ENCODE results near the gene SYCE3. TPM values are rescaled to one million over a fixed set of nuclear protein-coding genes. Genes with fewer than 3 reads are reported as not detected.

The SYCE3 gene
- polyA plus RNA-seq, 1 of the 3 experiments (the other 2 are of a cell fraction): 3.6 TPM

DNA sequence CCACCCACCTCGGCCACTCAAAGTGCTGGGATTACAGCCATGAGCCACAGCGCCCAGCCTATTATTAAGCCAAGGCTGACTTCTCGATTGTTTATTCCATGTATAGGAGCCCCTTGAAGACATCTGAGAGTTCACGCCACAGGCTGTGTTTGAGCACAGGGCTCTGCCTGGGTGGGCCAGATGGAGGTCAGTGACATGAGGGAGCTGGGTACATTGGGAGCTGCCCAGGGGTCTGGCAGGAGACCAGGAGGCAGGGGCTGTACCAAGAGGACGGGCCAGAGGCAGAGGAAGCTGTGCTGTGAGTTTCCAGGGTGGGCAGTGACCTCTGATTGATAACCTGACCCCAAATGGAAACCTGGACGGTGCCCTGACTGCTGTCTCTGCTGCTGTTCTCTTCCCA is 60.6 kb downstream of the SYCE3 start:
- Histone ChIP-seq H3K79me2 (ENCODE audit: insufficient read depth) (peaks cover 21% of the 10 kb centered on the region), H3K36me3 (replicated peaks in 1 of 2; ENCODE audit: control insufficient read depth in 1 of 2, insufficient read depth in 2 of 2, low read length in 1 of 2) (peaks cover 0 to 18% of the 10 kb centered on the region in 2 experiments), H3F3A (replicated peaks; ENCODE audit: insufficient read depth) (peaks cover 8% of the 10 kb centered on the region), H3K4me3 (ENCODE audit: low read depth in 2 of 2, low read length in 1 of 2) (no peak overlapping the region), H3K9me3 (no peaks in the 10 kb centered on the region), H3K9me2 (no peaks in the 10 kb centered on the region), H3K27me3 (ENCODE audit: insufficient read depth) (no peaks in the 10 kb centered on the region), H3K9ac (no peak overlapping the region), H2AFZ (ENCODE audit: low read depth) (no peak overlapping the region), H3K27ac (ENCODE audit: low read depth in 2 of 2, low read length in 1 of 2) (no peak overlapping the region), H4K20me1 (ENCODE audit: insufficient read depth) (no peaks in the 10 kb centered on the region), H3K4me1 (ENCODE audit: control insufficient read depth in 1 of 2, insufficient read depth in 2 of 2, low read depth in 1 of 2, low read length in 1 of 2) (peaks cover 0 to 11% of the 10 kb centered on the region in 2 experiments; a peak in 1 of 4 replicates), H3K4me2 (no peak overlapping the region)
- 97% methylated on average over 5 of the region's 6 CpGs for WGBS (ENCODE audit: low lambda C conversion rate)
- TF ChIP-seq NFIC (IDR thresholded peaks at IDR 0.05; ENCODE audit: borderline replicate concordance) (no peak), EZH2phosphoT487 (IDR thresholded peaks at IDR 0.05; ENCODE audit: borderline replicate concordance, low read depth) (no peak), FOSL2 (IDR thresholded peaks at IDR 0.05; ENCODE audit: borderline replicate concordance, low read depth) (no peak), RCOR1 (IDR thresholded peaks at IDR 0.05; ENCODE audit: low read length) (no peak), RXRA (IDR thresholded peaks at IDR 0.05; ENCODE audit: borderline replicate concordance, low read depth) (no peak), YY1 (IDR thresholded peaks at IDR 0.05; ENCODE audit: low read depth) (no peak)
- TF ChIP-seq, protein P1, sequence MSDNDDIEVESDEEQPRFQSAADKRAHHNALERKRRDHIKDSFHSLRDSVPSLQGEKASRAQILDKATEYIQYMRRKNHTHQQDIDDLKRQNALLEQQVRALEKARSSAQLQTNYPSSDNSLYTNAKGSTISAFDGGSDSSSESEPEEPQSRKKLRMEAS (IDR thresholded peaks at IDR 0.05; ENCODE audit: low read depth): no peak
- TF ChIP-seq, protein P2, sequence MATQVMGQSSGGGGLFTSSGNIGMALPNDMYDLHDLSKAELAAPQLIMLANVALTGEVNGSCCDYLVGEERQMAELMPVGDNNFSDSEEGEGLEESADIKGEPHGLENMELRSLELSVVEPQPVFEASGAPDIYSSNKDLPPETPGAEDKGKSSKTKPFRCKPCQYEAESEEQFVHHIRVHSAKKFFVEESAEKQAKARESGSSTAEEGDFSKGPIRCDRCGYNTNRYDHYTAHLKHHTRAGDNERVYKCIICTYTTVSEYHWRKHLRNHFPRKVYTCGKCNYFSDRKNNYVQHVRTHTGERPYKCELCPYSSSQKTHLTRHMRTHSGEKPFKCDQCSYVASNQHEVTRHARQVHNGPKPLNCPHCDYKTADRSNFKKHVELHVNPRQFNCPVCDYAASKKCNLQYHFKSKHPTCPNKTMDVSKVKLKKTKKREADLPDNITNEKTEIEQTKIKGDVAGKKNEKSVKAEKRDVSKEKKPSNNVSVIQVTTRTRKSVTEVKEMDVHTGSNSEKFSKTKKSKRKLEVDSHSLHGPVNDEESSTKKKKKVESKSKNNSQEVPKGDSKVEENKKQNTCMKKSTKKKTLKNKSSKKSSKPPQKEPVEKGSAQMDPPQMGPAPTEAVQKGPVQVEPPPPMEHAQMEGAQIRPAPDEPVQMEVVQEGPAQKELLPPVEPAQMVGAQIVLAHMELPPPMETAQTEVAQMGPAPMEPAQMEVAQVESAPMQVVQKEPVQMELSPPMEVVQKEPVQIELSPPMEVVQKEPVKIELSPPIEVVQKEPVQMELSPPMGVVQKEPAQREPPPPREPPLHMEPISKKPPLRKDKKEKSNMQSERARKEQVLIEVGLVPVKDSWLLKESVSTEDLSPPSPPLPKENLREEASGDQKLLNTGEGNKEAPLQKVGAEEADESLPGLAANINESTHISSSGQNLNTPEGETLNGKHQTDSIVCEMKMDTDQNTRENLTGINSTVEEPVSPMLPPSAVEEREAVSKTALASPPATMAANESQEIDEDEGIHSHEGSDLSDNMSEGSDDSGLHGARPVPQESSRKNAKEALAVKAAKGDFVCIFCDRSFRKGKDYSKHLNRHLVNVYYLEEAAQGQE (IDR thresholded peaks at IDR 0.05; ENCODE audit: low read depth, low read length): no peak
- CTCF ChIA-PET: no interaction called here
- DNase-seq: no peak
- POLR2A ChIA-PET: no interaction called here

Other genes starting within 250 kb of the SYCE3 start
- gene DENND6B, start 235.9 kb downstream of the SYCE3 start, polyA plus RNA-seq (2012; rRNA removed): 5.6 and 5.8 TPM in 2 replicates
- gene PPP6R2, start 219.6 kb downstream of the SYCE3 start, polyA plus RNA-seq (2012; rRNA removed): 45.1 and 45.7 TPM in 2 replicates
- 24.2 and 29.1 TPM in 2 replicates for gene SBF1, start 87.9 kb downstream of the SYCE3 start, polyA plus RNA-seq (2012; rRNA removed)
- 0.49 and 0.61 TPM in 2 replicates for gene ADM2, start 81.4 kb downstream of the SYCE3 start, polyA plus RNA-seq (2012; rRNA removed)
- gene MIOX, start 76.1 kb downstream of the SYCE3 start, polyA plus RNA-seq (2012; rRNA removed): 0.05 and 0.06 TPM in 2 replicates
- 34.3 and 42.8 TPM in 2 replicates for gene LMF2, start 55.2 kb downstream of the SYCE3 start, polyA plus RNA-seq (2012; rRNA removed)
- 21.1 and 22.4 TPM in 2 replicates for gene NCAPH2, start 54.7 kb downstream of the SYCE3 start, polyA plus RNA-seq (2012; rRNA removed)
- 3.2 and 4.0 TPM in 2 replicates for gene SCO2, start 37.3 kb downstream of the SYCE3 start, polyA plus RNA-seq (2012; rRNA removed)
- gene TYMP, start 32.9 kb downstream of the SYCE3 start, polyA plus RNA-seq (2012; rRNA removed): 1.1 and 1.7 TPM in 2 replicates
- gene KLHDC7B, start 17.0 kb downstream of the SYCE3 start, polyA plus RNA-seq (2012; rRNA removed): 0.03 and 0.07 TPM in 2 replicates
- 33.2 and 40.4 TPM in 2 replicates for gene CPT1B, start 15.5 kb upstream of the SYCE3 start, polyA plus RNA-seq (2012; rRNA removed)
- gene CHKB, start 19.9 kb upstream of the SYCE3 start, polyA plus RNA-seq (2012; rRNA removed): 39.6 and 57.4 TPM in 2 replicates
- gene MAPK8IP2, start 37.9 kb upstream of the SYCE3 start, polyA plus RNA-seq (2012; rRNA removed): 2.3 and 2.7 TPM in 2 replicates
- gene ARSA, start 65.2 kb upstream of the SYCE3 start, polyA plus RNA-seq (2012; rRNA removed): 34.2 and 34.4 TPM in 2 replicates
- gene SHANK3, start 109.9 kb upstream of the SYCE3 start, polyA plus RNA-seq (2012; rRNA removed): 0.88 and 1.5 TPM in 2 replicates
- gene ACR, start 175.3 kb upstream of the SYCE3 start, polyA plus RNA-seq (2012; rRNA removed): 0.08 and 0.15 TPM in 2 replicates
- 61.7 and 72.9 TPM in 2 replicates for gene RABL2B, start 220.7 kb upstream of the SYCE3 start, polyA plus RNA-seq (2012; rRNA removed)